Fibroblast of mammary gland (primary cell): Measurements from ENCODE around the gene FZD1.

Experiments
- DNase-seq: peaks from one replicate; pipeline ENCODE4 v3.0.0-alpha.2; 2010; ENCODE audit warnings: low read depth
- H3K4me3 ChIP-seq: 2 replicates; pipeline ENCODE4 v1.5.1; 2011; ENCODE audit warnings: low read depth, mild to moderate bottlenecking, low read length, moderate library complexity; ENCODE audit not compliant: control insufficient read depth
- TF ChIP-seq, protein P1 (sequence below): conservative IDR thresholded peaks from 2 replicates; pipeline ENCODE4 v1.5.1; 2011; ENCODE audit warnings: low read depth, low read length, inconsistent platforms; ENCODE audit not compliant: control insufficient read depth, insufficient read depth

FZD1 gene

DNA sequence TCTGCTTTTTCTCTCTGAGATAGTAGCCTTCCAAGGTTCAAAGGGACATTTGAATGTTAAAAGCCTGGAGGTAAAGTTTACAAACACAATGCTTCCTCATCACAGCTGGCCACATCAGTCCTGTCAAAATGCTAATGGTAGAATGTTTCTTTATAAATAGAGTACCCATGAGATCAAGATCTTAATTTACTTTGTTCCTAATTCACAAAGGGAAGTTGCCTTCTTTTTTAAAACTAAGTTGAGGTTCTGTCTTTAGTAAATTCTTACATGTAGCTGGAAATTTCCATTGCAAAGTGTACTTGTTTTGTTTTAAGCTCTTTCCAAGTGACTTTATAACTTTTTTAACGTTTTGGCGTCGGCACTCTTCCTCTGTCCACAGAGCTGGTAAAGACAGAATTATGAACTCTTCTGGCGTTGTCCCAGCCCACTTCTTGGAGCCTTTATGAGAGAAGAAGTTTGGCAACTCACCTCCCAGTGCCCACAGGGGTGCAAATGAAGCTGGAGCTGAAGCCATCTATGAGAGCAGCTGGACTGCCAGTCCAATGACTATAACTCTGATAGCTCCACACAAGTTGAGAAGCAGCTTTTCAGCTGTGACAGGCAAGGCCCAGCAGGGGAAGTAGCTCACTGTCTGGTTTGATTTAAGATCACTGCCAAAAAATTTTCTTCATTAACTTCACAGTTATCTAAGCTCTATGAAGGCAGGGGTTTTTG lies 23.3 kb downstream of the FZD1 start:
- TF ChIP-seq, protein P1, sequence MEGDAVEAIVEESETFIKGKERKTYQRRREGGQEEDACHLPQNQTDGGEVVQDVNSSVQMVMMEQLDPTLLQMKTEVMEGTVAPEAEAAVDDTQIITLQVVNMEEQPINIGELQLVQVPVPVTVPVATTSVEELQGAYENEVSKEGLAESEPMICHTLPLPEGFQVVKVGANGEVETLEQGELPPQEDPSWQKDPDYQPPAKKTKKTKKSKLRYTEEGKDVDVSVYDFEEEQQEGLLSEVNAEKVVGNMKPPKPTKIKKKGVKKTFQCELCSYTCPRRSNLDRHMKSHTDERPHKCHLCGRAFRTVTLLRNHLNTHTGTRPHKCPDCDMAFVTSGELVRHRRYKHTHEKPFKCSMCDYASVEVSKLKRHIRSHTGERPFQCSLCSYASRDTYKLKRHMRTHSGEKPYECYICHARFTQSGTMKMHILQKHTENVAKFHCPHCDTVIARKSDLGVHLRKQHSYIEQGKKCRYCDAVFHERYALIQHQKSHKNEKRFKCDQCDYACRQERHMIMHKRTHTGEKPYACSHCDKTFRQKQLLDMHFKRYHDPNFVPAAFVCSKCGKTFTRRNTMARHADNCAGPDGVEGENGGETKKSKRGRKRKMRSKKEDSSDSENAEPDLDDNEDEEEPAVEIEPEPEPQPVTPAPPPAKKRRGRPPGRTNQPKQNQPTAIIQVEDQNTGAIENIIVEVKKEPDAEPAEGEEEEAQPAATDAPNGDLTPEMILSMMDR, result peak; percentile 29
- DNase-seq, result no peak
- no peak overlapping the region for H3K4me3 ChIP-seq

DNA sequence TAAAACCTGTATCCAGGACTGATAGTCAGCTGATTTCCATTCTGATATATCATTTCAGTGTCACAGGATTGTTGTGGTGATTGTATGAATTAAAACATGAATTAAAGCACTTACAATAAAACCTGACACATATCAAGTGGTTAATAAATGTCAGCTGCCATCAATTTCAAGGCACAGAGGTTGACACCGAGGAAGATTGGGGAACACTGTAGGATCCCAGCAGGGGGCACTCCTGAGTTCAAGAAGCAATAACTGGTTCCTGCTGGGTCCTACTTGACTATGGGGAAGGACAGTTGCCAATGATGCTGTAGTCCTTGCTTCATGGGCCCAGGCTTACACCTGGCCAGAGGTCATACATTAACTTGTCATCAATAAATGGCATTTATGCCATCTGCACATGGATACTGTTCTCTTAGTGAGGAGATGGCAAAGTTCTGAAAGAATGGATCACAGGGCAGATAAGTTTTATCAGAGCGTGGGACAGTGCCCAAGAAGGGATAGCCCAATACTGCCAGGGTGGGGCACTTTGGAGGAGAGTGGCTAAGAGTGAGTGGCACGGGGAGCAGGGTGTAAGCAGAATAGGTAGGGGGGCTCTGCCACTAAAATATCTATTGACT lies 24.1 kb downstream of the FZD1 start:
- TF ChIP-seq, protein P1, result peak; percentile 51
- H3K4me3 ChIP-seq, result no peak overlapping the region
- peak; percentile 37 for DNase-seq

DNA sequence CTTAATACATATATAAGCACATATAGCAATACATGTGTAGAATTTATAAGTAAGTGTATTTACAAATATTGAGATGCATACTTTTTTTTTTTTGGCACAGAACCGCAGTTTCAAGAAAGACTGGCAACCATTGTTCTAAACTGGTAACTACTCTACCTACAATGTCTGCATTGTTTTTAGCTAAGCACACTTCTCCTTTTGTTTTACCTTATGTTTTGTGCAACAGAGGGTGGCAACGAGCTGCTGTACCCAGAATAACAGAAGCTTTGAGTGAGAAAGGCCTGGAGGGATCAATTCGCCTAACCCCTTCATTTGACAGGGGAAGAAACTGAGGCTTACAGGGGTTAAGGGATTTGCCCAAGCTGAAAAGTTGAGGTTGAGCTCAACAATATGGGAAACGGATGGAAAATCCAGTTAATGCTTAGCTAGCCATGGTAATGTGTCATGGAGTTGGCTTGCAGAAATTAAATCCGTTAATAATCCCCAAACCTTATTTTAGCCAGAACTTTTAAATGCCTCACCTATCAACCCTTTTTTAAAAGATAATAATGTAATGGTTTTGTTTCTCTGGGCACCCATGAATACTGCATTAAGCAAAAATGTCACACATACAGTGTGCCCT lies 25.5 kb downstream of the FZD1 start:
- H3K4me3 ChIP-seq, result no peak overlapping the region
- no peak for DNase-seq
- TF ChIP-seq, protein P1, result no peak

- DNase-seq, result no peak
- TF ChIP-seq, protein P1, result no peak
Measured at GRCh38 chr7:91291302-91291701, 27.1 kb downstream of the FZD1 start.

GRCh38 chr7:91291902-91292301 lies 27.7 kb downstream of the FZD1 start:
- TF ChIP-seq, protein P1, result no peak
- H3K4me3 ChIP-seq, result no peak overlapping the region

More at GRCh38 chr7:91291302-91291701, 27.1 kb downstream of the FZD1 start:
- H3K4me3 ChIP-seq, result no peak overlapping the region

DNA sequence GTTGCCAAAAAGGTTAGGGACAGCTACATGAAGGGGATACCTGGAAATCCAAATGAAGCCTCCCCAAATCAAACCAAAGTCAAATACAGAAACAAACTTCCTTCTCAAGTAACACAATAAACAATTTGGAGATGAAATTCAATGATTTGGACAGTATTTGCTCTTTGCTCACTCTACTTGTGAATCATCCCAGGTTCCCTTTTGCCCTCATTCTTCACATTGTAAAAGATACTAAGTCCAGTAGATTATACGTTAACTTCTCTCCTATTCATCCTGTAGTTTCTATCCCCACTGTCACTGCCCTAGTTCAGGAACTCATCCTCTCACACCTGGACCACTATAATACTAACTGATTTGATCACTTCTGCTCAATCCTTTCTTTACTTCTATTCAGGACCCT lies 28.3 kb downstream of the FZD1 start:
- no peak overlapping the region for H3K4me3 ChIP-seq
- no peak for DNase-seq
- TF ChIP-seq, protein P1, result no peak

More at GRCh38 chr7:91291902-91292301, 27.7 kb downstream of the FZD1 start:
- no peak for DNase-seq
